ENCODE results near the gene SPDYE8.
"Not testable (repeated sequence)": the region's sequence is repeated elsewhere in the genome, so short reads cannot be mapped to it uniquely, and the experiment has no call there.

The SPDYE8 gene

DNA sequence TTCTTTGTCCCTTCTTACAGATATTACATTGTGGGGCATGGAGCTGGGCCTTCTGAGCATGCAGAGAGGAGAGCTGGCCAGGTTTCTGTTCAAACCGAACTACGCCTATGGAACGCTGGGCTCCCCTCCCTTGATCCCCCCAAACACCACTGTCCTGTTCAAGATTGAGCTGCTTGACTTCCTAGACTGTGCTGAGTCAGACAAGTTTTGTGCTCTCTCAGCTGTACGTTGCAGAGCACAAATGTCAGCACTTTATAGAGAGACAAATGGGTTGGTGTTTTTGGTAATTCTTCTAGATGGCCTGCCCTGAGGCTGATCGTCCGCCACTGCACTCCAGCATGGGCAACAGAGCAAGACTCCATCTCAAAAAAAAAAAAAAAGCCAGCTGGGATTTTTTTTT, 58.1 kb downstream of the SPDYE8 start:
- not testable (repeated sequence) for H3K4me3 ChIP-seq (replicated peaks; ENCODE audit: low read depth, low read length); H3K36me3 ChIP-seq (ENCODE audit: control insufficient read depth, insufficient read depth, low read length); H3K27me3 ChIP-seq (replicated peaks; ENCODE audit: control insufficient read depth, insufficient read depth, low read length); DNase-seq (ENCODE audit: extremely low read depth, insufficient read length)

Data from GM06990 (cell line).